ENCODE results near the gene PRSS1.

- TF ChIP-seq CTCF (IDR thresholded peaks at IDR 0.05): no peak
- TF ChIP-seq POLR2AphosphoS5 (IDR thresholded peaks at IDR 0.05): no peak
- TF ChIP-seq POLR2A (IDR thresholded peaks at IDR 0.05): no peak
These were observed 16.0 kb upstream of the PRSS1 start for GRCh38 chr7:142733271-142733670.

Data from breast epithelium (tissue), 3 donors.